Measurements from ENCODE around the gene HNRNPA0. TPM values are rescaled to one million over a fixed set of nuclear protein-coding genes. Genes with fewer than 3 reads are reported as not detected.
"Not testable (repeated sequence)": the region's sequence is repeated elsewhere in the genome, so short reads cannot be mapped to it uniquely, and the experiment has no call there.

Gene HNRNPA0
- total RNA-seq, 4 donors from 2014 or later: 5.8 to 13.2 (median 7.3) TPM

- Histone ChIP-seq H3K9me3 (no peaks in the 10 kb centered on the region), H3K36me3 (no peaks in the 10 kb centered on the region), H3K27ac (no peak overlapping the region), H3K4me3 (no peak overlapping the region), H3K27me3 (no peaks in the 10 kb centered on the region), H3K4me1 (peaks cover 0 to 8% (median 0%) of the 10 kb centered on the region in 4 donors)
- no peak for DNase-seq
- TF ChIP-seq, protein P1, sequence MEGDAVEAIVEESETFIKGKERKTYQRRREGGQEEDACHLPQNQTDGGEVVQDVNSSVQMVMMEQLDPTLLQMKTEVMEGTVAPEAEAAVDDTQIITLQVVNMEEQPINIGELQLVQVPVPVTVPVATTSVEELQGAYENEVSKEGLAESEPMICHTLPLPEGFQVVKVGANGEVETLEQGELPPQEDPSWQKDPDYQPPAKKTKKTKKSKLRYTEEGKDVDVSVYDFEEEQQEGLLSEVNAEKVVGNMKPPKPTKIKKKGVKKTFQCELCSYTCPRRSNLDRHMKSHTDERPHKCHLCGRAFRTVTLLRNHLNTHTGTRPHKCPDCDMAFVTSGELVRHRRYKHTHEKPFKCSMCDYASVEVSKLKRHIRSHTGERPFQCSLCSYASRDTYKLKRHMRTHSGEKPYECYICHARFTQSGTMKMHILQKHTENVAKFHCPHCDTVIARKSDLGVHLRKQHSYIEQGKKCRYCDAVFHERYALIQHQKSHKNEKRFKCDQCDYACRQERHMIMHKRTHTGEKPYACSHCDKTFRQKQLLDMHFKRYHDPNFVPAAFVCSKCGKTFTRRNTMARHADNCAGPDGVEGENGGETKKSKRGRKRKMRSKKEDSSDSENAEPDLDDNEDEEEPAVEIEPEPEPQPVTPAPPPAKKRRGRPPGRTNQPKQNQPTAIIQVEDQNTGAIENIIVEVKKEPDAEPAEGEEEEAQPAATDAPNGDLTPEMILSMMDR (IDR thresholded peaks at IDR 0.05): no peak
- TF ChIP-seq POLR2A (IDR thresholded peaks at IDR 0.05): no peak
Observed at GRCh38 chr5:137792303-137792702, 38.1 kb upstream of the HNRNPA0 start.

DNA sequence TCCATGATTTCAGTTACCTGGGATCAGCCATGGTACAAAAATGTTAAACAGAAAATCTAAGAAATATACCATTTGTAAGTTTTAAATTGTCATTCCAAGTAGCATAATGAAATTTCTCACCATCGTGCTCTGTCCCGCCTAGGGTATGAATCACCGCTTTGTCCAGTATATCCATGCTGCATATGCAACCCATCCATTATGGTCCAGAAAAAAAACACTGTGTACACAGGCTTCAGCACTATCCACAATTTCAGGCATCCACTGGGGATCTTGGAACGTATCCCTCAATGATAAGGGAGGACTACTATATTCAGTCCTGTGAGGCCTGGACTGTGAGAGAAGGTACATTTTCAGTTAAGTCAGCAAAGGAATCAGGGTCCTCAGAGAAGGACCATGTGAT lies 37.6 kb upstream of the HNRNPA0 start:
- DNase-seq: no peak
- peaks cover 0 to 8% (median 0%) of the 10 kb centered on the region in 4 donors for H3K4me1 ChIP-seq
- no peaks in the 10 kb centered on the region for H3K9me3 ChIP-seq
- H3K36me3 ChIP-seq: no peaks in the 10 kb centered on the region
- H3K27ac ChIP-seq: no peak overlapping the region
- TF ChIP-seq POLR2A (IDR thresholded peaks at IDR 0.05): no peak
- TF ChIP-seq, protein P1 (IDR thresholded peaks at IDR 0.05): no peak
- H3K4me3 ChIP-seq: no peak overlapping the region
- no peaks in the 10 kb centered on the region for H3K27me3 ChIP-seq

- Histone ChIP-seq H3K9me3 (no peaks in the 10 kb centered on the region), H3K4me3 (no peak overlapping the region), H3K27me3 (no peaks in the 10 kb centered on the region), H3K36me3 (no peaks in the 10 kb centered on the region), H3K4me1 (peaks cover 0 to 8% (median 0%) of the 10 kb centered on the region in 4 donors), H3K27ac (no peak overlapping the region)
- DNase-seq: no peak
- TF ChIP-seq, protein P1 (IDR thresholded peaks at IDR 0.05): no peak
- TF ChIP-seq POLR2A (IDR thresholded peaks at IDR 0.05): no peak
Observed at GRCh38 chr5:137791387-137791786, 37.2 kb upstream of the HNRNPA0 start.

GRCh38 chr5:137788560-137788959 lies 34.4 kb upstream of the HNRNPA0 start:
- not testable (repeated sequence) for H3K36me3 ChIP-seq, H3K4me3 ChIP-seq, H3K27ac ChIP-seq, H3K4me1 ChIP-seq, H3K9me3 ChIP-seq, H3K27me3 ChIP-seq, DNase-seq

- Histone ChIP-seq H3K36me3 (no peaks in the 10 kb centered on the region), H3K4me1 (no peaks in the 10 kb centered on the region), H3K27ac (no peak overlapping the region), H3K9me3 (no peaks in the 10 kb centered on the region), H3K27me3 (no peaks in the 10 kb centered on the region), H3K4me3 (no peak overlapping the region)
- TF ChIP-seq POLR2A (IDR thresholded peaks at IDR 0.05): no peak
- TF ChIP-seq, protein P1 (IDR thresholded peaks at IDR 0.05): no peak
- DNase-seq: no peak
Observed at GRCh38 chr5:137782984-137783536, 28.9 kb upstream of the HNRNPA0 start.

DNA sequence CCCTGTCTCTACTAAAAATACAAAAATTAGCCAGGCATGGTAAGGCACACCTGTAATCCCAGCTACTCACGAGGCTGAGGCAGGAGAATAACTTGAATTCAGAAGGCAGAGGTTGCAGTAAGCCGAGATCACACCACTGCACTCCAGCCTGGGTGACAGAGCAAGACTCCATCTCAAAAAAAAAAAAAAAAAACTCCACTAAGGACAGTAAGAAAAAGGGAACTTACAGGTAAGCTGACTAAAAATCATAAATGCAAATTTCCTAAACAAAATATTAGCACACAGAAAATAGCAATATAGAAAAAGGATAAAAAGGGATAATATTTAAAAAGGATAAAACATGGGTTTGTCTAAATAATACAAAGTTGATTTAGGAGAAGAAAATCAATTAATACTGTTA lies 27.9 kb upstream of the HNRNPA0 start:
- Histone ChIP-seq H3K4me3 (no peak overlapping the region), H3K27me3 (no peaks in the 10 kb centered on the region), H3K4me1 (no peaks in the 10 kb centered on the region), H3K9me3 (no peaks in the 10 kb centered on the region), H3K36me3 (no peaks in the 10 kb centered on the region), H3K27ac (no peak overlapping the region)
- DNase-seq: no peak
- TF ChIP-seq, protein P1 (IDR thresholded peaks at IDR 0.05): no peak
- no peak for TF ChIP-seq POLR2A (IDR thresholded peaks at IDR 0.05)

All from Peyer's patch (tissue), 4 donors.